WTC11 (cell line): Measurements from ENCODE around the gene ADD2.

Experiments used
- CTCF ChIP-seq: fragments of 200-600 bp; IDR thresholded peaks from 2 replicates; pipeline ENCODE4 v1.8.0; 2022; ENCODE audit warnings: antibody characterized with exemption
- ETV6 ChIP-seq: sonication (generic); formaldehyde crosslinking; IDR thresholded peaks from 2 replicates; pipeline ENCODE4 v1.8.1; 2022; ENCODE audit warnings: mild to moderate bottlenecking, missing genetic modification reagents
- FOXP4 ChIP-seq: sonication (generic); formaldehyde crosslinking; IDR thresholded peaks from 2 replicates; pipeline ENCODE4 v1.8.0; 2022; ENCODE audit warnings: mild to moderate bottlenecking, missing genetic modification reagents
- NFE2L1 ChIP-seq: sonication (generic); formaldehyde crosslinking; IDR thresholded peaks from 2 replicates; pipeline ENCODE4 v1.8.1; 2023; ENCODE audit warnings: missing genetic modification reagents
- NR1H2 ChIP-seq: sonication (generic); formaldehyde crosslinking; IDR thresholded peaks from 2 replicates; pipeline ENCODE4 v1.9.0; 2021; ENCODE audit warnings: mild to moderate bottlenecking, moderate library complexity, missing genetic modification reagents
- NR3C1 ChIP-seq: sonication (generic); formaldehyde crosslinking; conservative IDR thresholded peaks from 2 replicates; pipeline ENCODE4 v1.8.1; 2023; ENCODE audit warnings: low read depth, mild to moderate bottlenecking, missing genetic modification reagents
- SMAD3 ChIP-seq: sonication (generic); formaldehyde crosslinking; IDR thresholded peaks from 2 replicates; pipeline ENCODE4 v1.8.0; 2022; ENCODE audit warnings: missing genetic modification reagents, mild to moderate bottlenecking, borderline replicate concordance
- SP1 ChIP-seq: sonication (generic); formaldehyde crosslinking; conservative IDR thresholded peaks from 2 replicates; pipeline ENCODE4 v1.8.1; 2022; ENCODE audit warnings: missing genetic modification reagents
- TEAD1 ChIP-seq: sonication (generic); formaldehyde crosslinking; IDR thresholded peaks from 2 replicates; pipeline ENCODE4 v1.8.0; 2022; ENCODE audit warnings: mild to moderate bottlenecking, missing genetic modification reagents
- ZNF121 ChIP-seq: sonication (generic); formaldehyde crosslinking; IDR thresholded peaks from 2 replicates; pipeline ENCODE4 v1.8.0; 2023; ENCODE audit warnings: missing genetic modification reagents
- ZNF219 ChIP-seq: sonication (generic); formaldehyde crosslinking; IDR thresholded peaks from 2 replicates; pipeline ENCODE4 v1.8.0; 2023; ENCODE audit warnings: missing genetic modification reagents, mild to moderate bottlenecking, borderline replicate concordance
- TF ChIP-seq, protein P1 (sequence below): sonication (generic); formaldehyde crosslinking; IDR thresholded peaks from 2 replicates; pipeline ENCODE4 v1.8.1; 2023; ENCODE audit warnings: mild to moderate bottlenecking, missing genetic modification reagents
- TF ChIP-seq, protein P2 (sequence below): sonication (generic); formaldehyde crosslinking; IDR thresholded peaks from 2 replicates; pipeline ENCODE4 v1.8.0; 2023; ENCODE audit warnings: missing genetic modification reagents, mild to moderate bottlenecking, borderline replicate concordance
- TF ChIP-seq, protein P3 (sequence below): sonication (generic); formaldehyde crosslinking; IDR thresholded peaks from 2 replicates; pipeline ENCODE4 v1.8.0; 2023; ENCODE audit warnings: missing genetic modification reagents

GRCh38 chr2:70670626-70671025 is 97.4 kb downstream of the ADD2 start:
- TF ChIP-seq ZNF121: no peak
- TF ChIP-seq TEAD1 (CRISPR knock-in tag): no peak
- no peak for TF ChIP-seq CTCF
- TF ChIP-seq NFE2L1 (CRISPR knock-in tag): no peak
- TF ChIP-seq SMAD3 (CRISPR knock-in tag): no peak
- TF ChIP-seq, protein P1, sequence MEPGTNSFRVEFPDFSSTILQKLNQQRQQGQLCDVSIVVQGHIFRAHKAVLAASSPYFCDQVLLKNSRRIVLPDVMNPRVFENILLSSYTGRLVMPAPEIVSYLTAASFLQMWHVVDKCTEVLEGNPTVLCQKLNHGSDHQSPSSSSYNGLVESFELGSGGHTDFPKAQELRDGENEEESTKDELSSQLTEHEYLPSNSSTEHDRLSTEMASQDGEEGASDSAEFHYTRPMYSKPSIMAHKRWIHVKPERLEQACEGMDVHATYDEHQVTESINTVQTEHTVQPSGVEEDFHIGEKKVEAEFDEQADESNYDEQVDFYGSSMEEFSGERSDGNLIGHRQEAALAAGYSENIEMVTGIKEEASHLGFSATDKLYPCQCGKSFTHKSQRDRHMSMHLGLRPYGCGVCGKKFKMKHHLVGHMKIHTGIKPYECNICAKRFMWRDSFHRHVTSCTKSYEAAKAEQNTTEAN (CRISPR knock-in tag): no peak
- no peak for TF ChIP-seq NR3C1 (CRISPR knock-in tag)
- TF ChIP-seq NR1H2 (CRISPR knock-in tag): no peak
- no peak for TF ChIP-seq ETV6 (CRISPR knock-in tag)
- TF ChIP-seq SP1: no peak
- TF ChIP-seq, protein P2, sequence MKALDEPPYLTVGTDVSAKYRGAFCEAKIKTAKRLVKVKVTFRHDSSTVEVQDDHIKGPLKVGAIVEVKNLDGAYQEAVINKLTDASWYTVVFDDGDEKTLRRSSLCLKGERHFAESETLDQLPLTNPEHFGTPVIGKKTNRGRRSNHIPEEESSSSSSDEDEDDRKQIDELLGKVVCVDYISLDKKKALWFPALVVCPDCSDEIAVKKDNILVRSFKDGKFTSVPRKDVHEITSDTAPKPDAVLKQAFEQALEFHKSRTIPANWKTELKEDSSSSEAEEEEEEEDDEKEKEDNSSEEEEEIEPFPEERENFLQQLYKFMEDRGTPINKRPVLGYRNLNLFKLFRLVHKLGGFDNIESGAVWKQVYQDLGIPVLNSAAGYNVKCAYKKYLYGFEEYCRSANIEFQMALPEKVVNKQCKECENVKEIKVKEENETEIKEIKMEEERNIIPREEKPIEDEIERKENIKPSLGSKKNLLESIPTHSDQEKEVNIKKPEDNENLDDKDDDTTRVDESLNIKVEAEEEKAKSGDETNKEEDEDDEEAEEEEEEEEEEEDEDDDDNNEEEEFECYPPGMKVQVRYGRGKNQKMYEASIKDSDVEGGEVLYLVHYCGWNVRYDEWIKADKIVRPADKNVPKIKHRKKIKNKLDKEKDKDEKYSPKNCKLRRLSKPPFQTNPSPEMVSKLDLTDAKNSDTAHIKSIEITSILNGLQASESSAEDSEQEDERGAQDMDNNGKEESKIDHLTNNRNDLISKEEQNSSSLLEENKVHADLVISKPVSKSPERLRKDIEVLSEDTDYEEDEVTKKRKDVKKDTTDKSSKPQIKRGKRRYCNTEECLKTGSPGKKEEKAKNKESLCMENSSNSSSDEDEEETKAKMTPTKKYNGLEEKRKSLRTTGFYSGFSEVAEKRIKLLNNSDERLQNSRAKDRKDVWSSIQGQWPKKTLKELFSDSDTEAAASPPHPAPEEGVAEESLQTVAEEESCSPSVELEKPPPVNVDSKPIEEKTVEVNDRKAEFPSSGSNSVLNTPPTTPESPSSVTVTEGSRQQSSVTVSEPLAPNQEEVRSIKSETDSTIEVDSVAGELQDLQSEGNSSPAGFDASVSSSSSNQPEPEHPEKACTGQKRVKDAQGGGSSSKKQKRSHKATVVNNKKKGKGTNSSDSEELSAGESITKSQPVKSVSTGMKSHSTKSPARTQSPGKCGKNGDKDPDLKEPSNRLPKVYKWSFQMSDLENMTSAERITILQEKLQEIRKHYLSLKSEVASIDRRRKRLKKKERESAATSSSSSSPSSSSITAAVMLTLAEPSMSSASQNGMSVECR (CRISPR knock-in tag): no peak
- no peak for TF ChIP-seq ZNF219 (CRISPR knock-in tag)
- no peak for TF ChIP-seq FOXP4 (CRISPR knock-in tag)
- TF ChIP-seq, protein P3, sequence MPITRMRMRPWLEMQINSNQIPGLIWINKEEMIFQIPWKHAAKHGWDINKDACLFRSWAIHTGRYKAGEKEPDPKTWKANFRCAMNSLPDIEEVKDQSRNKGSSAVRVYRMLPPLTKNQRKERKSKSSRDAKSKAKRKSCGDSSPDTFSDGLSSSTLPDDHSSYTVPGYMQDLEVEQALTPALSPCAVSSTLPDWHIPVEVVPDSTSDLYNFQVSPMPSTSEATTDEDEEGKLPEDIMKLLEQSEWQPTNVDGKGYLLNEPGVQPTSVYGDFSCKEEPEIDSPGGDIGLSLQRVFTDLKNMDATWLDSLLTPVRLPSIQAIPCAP (CRISPR knock-in tag): no peak
